ENCODE results near the gene NEO1.

Gene NEO1

GRCh38 chr15:73330206-73331051 is 278.2 kb downstream of the NEO1 start:
- no peak for DNase-seq (ENCODE audit: low spot score)

GRCh38 chr15:73331501-73331900 is 279.2 kb downstream of the NEO1 start:
- DNase-seq (ENCODE audit: low spot score) = no peak

GRCh38 chr15:73331991-73332925 is 280.0 kb downstream of the NEO1 start:
- no peak for DNase-seq (ENCODE audit: low spot score)

GRCh38 chr15:73333001-73333400 is 280.7 kb downstream of the NEO1 start:
- no peak for DNase-seq (ENCODE audit: low spot score)

- DNase-seq (ENCODE audit: low spot score) = no peak
Observed at GRCh38 chr15:73334086-73334485, 281.8 kb downstream of the NEO1 start.

GRCh38 chr15:73335026-73335425 is 282.8 kb downstream of the NEO1 start:
- DNase-seq (ENCODE audit: low spot score) = no peak

GRCh38 chr15:73335471-73335870 is 283.2 kb downstream of the NEO1 start:
- DNase-seq (ENCODE audit: low spot score) = no peak

- no peak for DNase-seq (ENCODE audit: low spot score)
Observed at GRCh38 chr15:73336756-73337155, 284.5 kb downstream of the NEO1 start.

- no peak for DNase-seq (ENCODE audit: low spot score)
Observed at GRCh38 chr15:73337187-73337586, 284.9 kb downstream of the NEO1 start.

GRCh38 chr15:73338058-73338457 is 285.8 kb downstream of the NEO1 start:
- no peak for DNase-seq (ENCODE audit: low spot score)

- no peak for DNase-seq (ENCODE audit: low spot score)
Observed at GRCh38 chr15:73338606-73339374, 286.5 kb downstream of the NEO1 start.

- no peak for DNase-seq (ENCODE audit: low spot score)
Observed at GRCh38 chr15:73340502-73341192, 288.4 kb downstream of the NEO1 start.

GRCh38 chr15:73341886-73342600 is 289.8 kb downstream of the NEO1 start:
- no peak for DNase-seq (ENCODE audit: low spot score)

GRCh38 chr15:73344056-73344455 is 291.8 kb downstream of the NEO1 start:
- no peak for DNase-seq (ENCODE audit: low spot score)

- DNase-seq (ENCODE audit: low spot score) = no peak
Observed at GRCh38 chr15:73345658-73346057, 293.4 kb downstream of the NEO1 start.

GRCh38 chr15:73346735-73347312 is 294.6 kb downstream of the NEO1 start:
- no peak for DNase-seq (ENCODE audit: low spot score)

- no peak for DNase-seq (ENCODE audit: low spot score)
Observed at GRCh38 chr15:73349191-73349590, 296.9 kb downstream of the NEO1 start.

- DNase-seq (ENCODE audit: low spot score) = no peak
Observed at GRCh38 chr15:73352082-73352481, 299.8 kb downstream of the NEO1 start.

- DNase-seq (ENCODE audit: low spot score) = no peak
Observed at GRCh38 chr15:73353734-73354133, 301.5 kb downstream of the NEO1 start.

- no peak for DNase-seq (ENCODE audit: low spot score)
Observed at GRCh38 chr15:73354241-73354640, 302.0 kb downstream of the NEO1 start.
